Muscle of leg (tissue), 11 donors: ENCODE measurements around the gene HRH3. TPM values are rescaled to one million over a fixed set of nuclear protein-coding genes. Genes with fewer than 3 reads are reported as not detected.
A peak's percentile ranks its signal among the peaks of the same experiment; 100 is the strongest.

ENCODE experiments used
- DNase-seq: peaks from one replicate; pipeline ENCODE4 v3.0.0; 2013
- H3K27ac ChIP-seq: one replicate; pipeline ENCODE4 v1.5.1; 2013; ENCODE audit warnings: mild to moderate bottlenecking, low read length, control low read depth
- H3K27me3 ChIP-seq: one replicate; pipeline ENCODE4 v1.6.1; 2013; ENCODE audit warnings: low read length; ENCODE audit not compliant: control insufficient read depth, insufficient read depth
- H3K36me3 ChIP-seq: one replicate; pipeline ENCODE4 v1.6.1; 2013; ENCODE audit warnings: low read length; ENCODE audit not compliant: control insufficient read depth, insufficient read depth
- H3K4me1 ChIP-seq: one replicate; pipeline ENCODE4 v1.6.1; 2013; ENCODE audit warnings: low read length; ENCODE audit not compliant: control insufficient read depth, insufficient read depth
- H3K4me3 ChIP-seq: one replicate; pipeline ENCODE4 v1.5.1; 2013; ENCODE audit warnings: low read length, control low read depth
- H3K9me3 ChIP-seq: replicated peaks from 2 replicates; pipeline ENCODE4 v1.6.1; 2013; ENCODE audit warnings: low read depth, low read length; ENCODE audit not compliant: control insufficient read depth
- WGBS: methylation state at CpG from one replicate; pipeline ENCODE4 v1.1.5; 2013; ENCODE audit warnings: missing lambda C conversion rate; ENCODE audit not compliant: insufficient coverage; 5-methylcytosine and 5-hydroxymethylcytosine counted together
- polyA plus RNA-seq, 8 donors: library from polyadenylated mRNA; unstranded; fragments of 120-200 nt; gene quantifications; one replicate each; pipeline versions ENCODE4 v1.2.1 to v1.2.3, GENCODE V29; 2013; ENCODE audit warnings: inconsistent platforms in 1 of 8, low replicate concordance in 1 of 8; ENCODE audit not compliant: insufficient read length in 8 of 8, insufficient read depth in 1 of 8
- total RNA-seq: library from RNA; stranded (reverse); fragments of 120-200 nt; gene quantifications from one replicate; pipeline ENCODE4 v1.2.4, GENCODE V29; 2013

The HRH3 gene
- total and polyA plus RNA-seq, 9 donors: 0.09 to 1.3 (median 0.49) TPM

- no peak overlapping the region for H3K4me3 ChIP-seq
- no peaks in the 10 kb centered on the region for H3K9me3 ChIP-seq
- WGBS: 89% methylated on average over 38 of the region's 38 CpGs
- H3K36me3 ChIP-seq: peaks cover 52% of the 10 kb centered on the region
- no peak overlapping the region for H3K27ac ChIP-seq
- H3K27me3 ChIP-seq: no peaks in the 10 kb centered on the region
- peaks cover 4% of the 10 kb centered on the region for H3K4me1 ChIP-seq
- DNase-seq: peak; percentile 36
These were observed 18.6 kb downstream of the HRH3 start for GRCh38 chr20:62201173-62202082.

DNA sequence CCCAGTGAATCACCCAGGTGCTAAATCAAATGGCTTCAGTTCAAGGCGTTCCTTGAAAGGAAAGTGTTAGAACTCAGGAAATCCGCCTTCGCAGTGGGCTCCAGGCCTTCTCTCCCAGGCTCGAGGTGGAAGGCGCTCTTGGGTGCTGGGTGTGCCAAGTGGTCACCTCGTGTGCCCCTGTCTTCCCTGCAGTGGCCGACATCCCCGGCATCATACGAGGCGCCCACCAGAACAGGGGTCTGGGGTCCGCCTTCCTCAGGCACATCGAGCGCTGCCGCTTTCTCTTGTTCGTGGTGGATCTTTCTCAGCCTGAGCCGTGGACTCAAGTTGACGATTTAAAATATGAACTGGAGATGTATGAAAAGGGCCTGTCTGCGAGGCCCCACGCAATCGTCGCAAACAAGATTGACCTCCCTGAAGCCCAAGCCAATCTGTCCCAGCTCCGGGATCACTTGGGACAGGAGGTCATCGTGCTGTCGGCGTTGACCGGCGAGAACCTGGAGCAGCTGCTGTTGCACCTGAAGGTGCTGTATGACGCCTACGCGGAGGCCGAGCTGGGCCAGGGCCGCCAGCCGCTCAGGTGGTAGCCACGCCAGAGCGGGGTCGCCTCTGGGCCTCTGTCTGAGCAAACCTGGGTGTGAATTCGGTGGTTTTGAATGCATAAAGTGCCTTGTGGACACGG lies 19.4 kb downstream of the HRH3 start:
- peaks cover 57% of the 10 kb centered on the region for H3K36me3 ChIP-seq
- WGBS: 94% methylated on average over 32 of the region's 38 CpGs
- no peak for DNase-seq

GRCh38 chr20:62198931-62199330 lies 21.1 kb downstream of the HRH3 start:
- Histone ChIP-seq H3K27ac (no peak overlapping the region), H3K36me3 (peaks cover 56% of the 10 kb centered on the region)
- 98% methylated on average over 10 of the region's 18 CpGs for WGBS

More for the DNA sequence above, 19.4 kb downstream of the HRH3 start:
- Histone ChIP-seq H3K4me3 (no peak overlapping the region), H3K9me3 (no peaks in the 10 kb centered on the region), H3K27me3 (no peaks in the 10 kb centered on the region), H3K27ac (no peak overlapping the region), H3K4me1 (peaks cover 4% of the 10 kb centered on the region)

DNA sequence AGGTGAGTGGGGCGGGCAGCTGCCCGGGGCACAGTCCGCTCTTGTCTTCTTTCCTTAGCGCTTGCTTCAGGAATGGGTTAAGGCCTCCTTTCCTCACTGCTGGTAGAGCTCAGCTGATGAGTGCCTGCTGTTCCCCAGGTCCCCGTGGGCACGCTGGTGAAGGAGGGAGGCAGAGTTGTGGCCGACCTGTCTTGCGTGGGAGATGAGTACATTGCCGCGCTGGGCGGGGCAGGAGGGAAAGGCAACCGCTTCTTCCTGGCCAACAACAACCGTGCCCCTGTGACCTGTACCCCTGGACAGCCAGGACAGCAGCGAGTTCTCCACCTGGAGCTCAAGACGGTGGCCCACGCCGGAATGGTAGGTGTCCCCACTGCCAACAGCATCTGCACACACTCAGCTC lies 21.6 kb downstream of the HRH3 start:
- Histone ChIP-seq H3K36me3 (peaks cover 57% of the 10 kb centered on the region), H3K4me3 (no peak overlapping the region), H3K27me3 (no peaks in the 10 kb centered on the region), H3K9me3 (no peaks in the 10 kb centered on the region), H3K27ac (no peak overlapping the region), H3K4me1 (peaks cover 4% of the 10 kb centered on the region)
- no peak for DNase-seq
- 95% methylated on average over 11 of the region's 17 CpGs for WGBS

More at GRCh38 chr20:62198931-62199330, 21.1 kb downstream of the HRH3 start:
- Histone ChIP-seq H3K27me3 (no peaks in the 10 kb centered on the region), H3K4me3 (no peak overlapping the region), H3K4me1 (peaks cover 4% of the 10 kb centered on the region), H3K9me3 (no peaks in the 10 kb centered on the region)
- DNase-seq: no peak

DNA sequence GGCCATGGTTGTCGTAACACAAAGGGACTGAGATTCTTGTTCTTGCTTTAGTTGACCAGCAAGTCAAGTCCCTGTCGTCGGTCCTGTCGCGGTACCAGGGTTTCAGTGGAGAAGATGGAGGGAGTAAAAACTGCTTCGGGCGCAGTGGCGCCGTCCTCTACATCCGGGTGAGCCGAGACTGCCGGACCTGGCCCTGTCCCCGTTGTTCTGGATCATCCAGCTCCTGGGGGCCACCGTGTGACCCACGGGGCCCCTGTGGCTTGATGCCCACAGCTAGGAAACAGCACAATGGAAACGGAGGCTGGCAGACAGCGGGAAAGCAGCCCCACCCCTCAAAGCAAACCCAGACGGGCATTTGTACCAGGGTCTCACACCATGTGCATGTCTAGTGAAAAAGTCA lies 22.3 kb downstream of the HRH3 start:
- DNase-seq: no peak
- Histone ChIP-seq H3K27me3 (no peaks in the 10 kb centered on the region), H3K4me1 (peaks cover 4% of the 10 kb centered on the region), H3K27ac (no peak overlapping the region), H3K4me3 (no peak overlapping the region), H3K9me3 (no peaks in the 10 kb centered on the region), H3K36me3 (peaks cover 56% of the 10 kb centered on the region)
- WGBS: 92% methylated on average over 18 of the region's 18 CpGs

DNA sequence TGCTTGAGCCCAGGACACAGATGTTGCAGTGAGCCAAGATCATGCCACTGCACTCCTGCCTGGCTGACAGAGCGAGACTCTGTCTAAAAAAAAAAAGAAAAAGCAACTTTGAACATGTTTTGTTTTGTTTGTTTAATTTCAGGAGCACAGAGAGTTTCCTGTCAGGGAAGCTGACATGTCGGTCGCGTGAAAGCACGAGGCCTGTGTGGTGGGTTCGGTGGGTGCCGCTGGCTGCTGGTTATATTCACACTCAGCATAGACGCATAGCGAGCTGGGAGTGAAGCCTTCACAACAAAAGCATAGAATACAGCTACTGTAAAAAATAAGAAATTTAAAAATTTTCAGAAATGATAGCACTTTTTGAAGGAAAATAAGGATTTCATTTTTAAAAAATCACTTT lies 22.8 kb downstream of the HRH3 start:
- 56% methylated on average over 1 of the region's 9 CpGs for WGBS

DNA sequence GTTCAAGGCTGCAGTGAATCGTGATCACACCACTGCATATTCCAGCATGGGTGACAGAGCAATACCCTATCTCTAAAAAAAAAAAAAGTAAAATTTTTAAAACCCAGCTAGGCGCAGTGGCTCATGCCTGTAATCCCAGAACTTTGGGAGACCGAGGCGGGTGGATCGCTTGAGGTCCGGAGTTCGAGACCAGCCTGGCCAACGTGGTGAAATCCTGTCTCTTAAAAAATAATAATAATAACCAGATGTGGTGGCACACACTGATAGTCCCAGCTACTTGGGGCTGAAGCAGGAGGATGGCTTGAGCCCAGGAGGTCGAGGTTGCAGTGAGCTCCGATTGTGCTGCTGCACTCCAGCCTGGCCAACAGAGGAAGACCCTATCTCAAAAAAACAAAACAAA lies 23.8 kb downstream of the HRH3 start:
- no peaks in the 10 kb centered on the region for H3K9me3 ChIP-seq
- DNase-seq: no peak
- H3K4me1 ChIP-seq: peaks cover 2% of the 10 kb centered on the region
- H3K27me3 ChIP-seq: no peaks in the 10 kb centered on the region
- H3K27ac ChIP-seq: no peak overlapping the region
- no peak overlapping the region for H3K4me3 ChIP-seq
- 80% methylated on average over 2 of the region's 10 CpGs for whole genome bisulfite sequencing
- peaks cover 47% of the 10 kb centered on the region for H3K36me3 ChIP-seq

More for the DNA sequence above, 22.8 kb downstream of the HRH3 start:
- no peaks in the 10 kb centered on the region for H3K27me3 ChIP-seq
- DNase-seq: no peak
- no peak overlapping the region for H3K4me3 ChIP-seq
- no peaks in the 10 kb centered on the region for H3K9me3 ChIP-seq
- H3K4me1 ChIP-seq: peaks cover 4% of the 10 kb centered on the region
- H3K36me3 ChIP-seq: peaks cover 56% of the 10 kb centered on the region
- H3K27ac ChIP-seq: no peak overlapping the region

GRCh38 chr20:62195736-62196135 lies 24.3 kb downstream of the HRH3 start:
- Histone ChIP-seq H3K9me3 (no peaks in the 10 kb centered on the region), H3K4me3 (no peak overlapping the region), H3K27ac (no peak overlapping the region), H3K27me3 (no peaks in the 10 kb centered on the region), H3K36me3 (peaks cover 42% of the 10 kb centered on the region), H3K4me1 (no peaks in the 10 kb centered on the region)
- no peak for DNase-seq
- 93% methylated on average over 10 of the region's 10 CpGs for WGBS

- Histone ChIP-seq H3K27me3 (no peaks in the 10 kb centered on the region), H3K27ac (no peak overlapping the region), H3K9me3 (no peaks in the 10 kb centered on the region), H3K4me1 (no peaks in the 10 kb centered on the region), H3K36me3 (peaks cover 39% of the 10 kb centered on the region), H3K4me3 (no peak overlapping the region)
- no peak for DNase-seq
- 68% methylated on average over 4 of the region's 8 CpGs for WGBS
These were observed 25.0 kb downstream of the HRH3 start for GRCh38 chr20:62195075-62195405.
